ENCODE results near the gene IQCM.

IQCM gene

GRCh38 chr4:149781150-149781549 lies 34.5 kb downstream of the IQCM start:
- WGBS, 2 experiments (ENCODE audit: insufficient coverage in 2 of 2) = 78 to 96% methylated on average over 2 of the region's 3 CpGs
- no peaks in the 10 kb centered on the region for H3K36me3 ChIP-seq (ENCODE audit: control insufficient read depth, insufficient read depth, low read length)

DNA sequence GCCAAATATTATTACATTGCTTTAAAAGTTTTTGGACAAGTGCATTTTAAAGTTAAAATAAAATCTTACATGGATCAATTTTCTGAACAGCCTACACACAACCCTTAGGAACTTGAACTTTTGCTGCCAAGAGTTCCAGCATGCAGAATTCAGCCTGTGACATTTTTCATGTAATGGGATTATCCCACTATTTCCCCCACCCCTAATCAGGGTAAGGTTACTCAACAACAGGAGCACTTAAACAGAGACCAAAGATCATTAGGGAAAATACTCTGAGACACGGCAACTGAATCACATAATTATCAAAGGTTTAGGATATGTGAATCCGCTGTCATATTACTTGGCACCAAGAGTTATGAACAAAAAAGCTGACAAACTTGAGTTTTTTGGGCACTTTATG lies 47.2 kb downstream of the IQCM start:
- Histone ChIP-seq H3K4me1 (ENCODE audit: control insufficient read depth, insufficient read depth, low read length, poor library complexity, severe bottlenecking) (peaks cover 9% of the 10 kb centered on the region), H3K36me3 (ENCODE audit: control insufficient read depth, insufficient read depth, low read length) (no peaks in the 10 kb centered on the region), H3K9me3 (ENCODE audit: control insufficient read depth, low read length) (no peaks in the 10 kb centered on the region), H3K27ac (ENCODE audit: low read depth, low read length, severe bottlenecking) (no peak overlapping the region), H3K4me3 (ENCODE audit: extremely low read depth, insufficient read depth, low read length, poor library complexity, severe bottlenecking) (no peak overlapping the region)
- WGBS, 2 experiments (ENCODE audit: insufficient coverage in 2 of 2) = 100% methylated on average over 1 to 2 of the region's 2 CpGs

More at GRCh38 chr4:149781150-149781549, 34.5 kb downstream of the IQCM start:
- H3K4me3 ChIP-seq (ENCODE audit: extremely low read depth, insufficient read depth, low read length, poor library complexity, severe bottlenecking) = no peak overlapping the region
- H3K9me3 ChIP-seq (ENCODE audit: control insufficient read depth, low read length) = no peaks in the 10 kb centered on the region
- H3K27ac ChIP-seq (ENCODE audit: low read depth, low read length, severe bottlenecking) = no peak overlapping the region
- H3K4me1 ChIP-seq (ENCODE audit: control insufficient read depth, insufficient read depth, low read length, poor library complexity, severe bottlenecking) = no peaks in the 10 kb centered on the region

GRCh38 chr4:149766135-149766534 lies 49.5 kb downstream of the IQCM start:
- Histone ChIP-seq H3K4me3 (ENCODE audit: extremely low read depth, insufficient read depth, low read length, poor library complexity, severe bottlenecking) (no peak overlapping the region), H3K9me3 (ENCODE audit: control insufficient read depth, low read length) (no peaks in the 10 kb centered on the region), H3K4me1 (ENCODE audit: control insufficient read depth, insufficient read depth, low read length, poor library complexity, severe bottlenecking) (peaks cover 9% of the 10 kb centered on the region), H3K27ac (ENCODE audit: low read depth, low read length, severe bottlenecking) (no peak overlapping the region), H3K36me3 (ENCODE audit: control insufficient read depth, insufficient read depth, low read length) (no peaks in the 10 kb centered on the region)
- WGBS, 2 experiments (ENCODE audit: insufficient coverage in 2 of 2) = 88 to 100% methylated on average over 1 of the region's 1 CpG

DNA sequence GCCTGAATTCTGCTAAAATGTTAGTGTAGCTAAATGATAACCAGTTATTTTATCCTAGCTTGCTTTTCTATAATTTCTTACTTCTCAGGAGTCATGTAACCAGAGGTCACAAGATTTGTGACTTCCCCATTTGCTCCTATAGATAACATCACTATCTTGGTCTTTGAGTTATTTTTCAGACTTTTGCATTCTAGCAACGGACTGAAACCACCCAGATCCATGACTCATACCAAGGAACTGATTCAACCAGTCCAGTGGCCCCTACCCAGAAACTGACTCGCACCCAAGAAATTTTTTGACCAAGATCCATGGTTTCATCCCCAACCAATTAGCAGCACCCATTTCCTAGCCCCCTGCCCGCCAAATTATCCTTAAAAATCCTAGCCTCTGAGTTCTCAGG lies 50.0 kb downstream of the IQCM start:
- Histone ChIP-seq H3K27ac (ENCODE audit: low read depth, low read length, severe bottlenecking) (no peak overlapping the region), H3K9me3 (ENCODE audit: control insufficient read depth, low read length) (no peaks in the 10 kb centered on the region), H3K4me3 (ENCODE audit: extremely low read depth, insufficient read depth, low read length, poor library complexity, severe bottlenecking) (no peak overlapping the region), H3K4me1 (ENCODE audit: control insufficient read depth, insufficient read depth, low read length, poor library complexity, severe bottlenecking) (peaks cover 9% of the 10 kb centered on the region), H3K36me3 (ENCODE audit: control insufficient read depth, insufficient read depth, low read length) (no peaks in the 10 kb centered on the region)
- 58 to 100% methylated on average over 1 of the region's 3 CpGs for WGBS, 2 experiments (ENCODE audit: insufficient coverage in 2 of 2)

- Histone ChIP-seq H3K4me3 (ENCODE audit: extremely low read depth, insufficient read depth, low read length, poor library complexity, severe bottlenecking) (no peak overlapping the region), H3K27ac (ENCODE audit: low read depth, low read length, severe bottlenecking) (no peak overlapping the region), H3K4me1 (ENCODE audit: control insufficient read depth, insufficient read depth, low read length, poor library complexity, severe bottlenecking) (peaks cover 12% of the 10 kb centered on the region), H3K9me3 (ENCODE audit: control insufficient read depth, low read length) (no peaks in the 10 kb centered on the region), H3K36me3 (ENCODE audit: control insufficient read depth, insufficient read depth, low read length) (no peaks in the 10 kb centered on the region)
- no CpG with 5 or more reads among the region's 2 CpGs for WGBS, 2 experiments (ENCODE audit: insufficient coverage in 2 of 2)
Observed at GRCh38 chr4:149755969-149756368, 59.7 kb downstream of the IQCM start.

- Histone ChIP-seq H3K36me3 (ENCODE audit: control insufficient read depth, insufficient read depth, low read length) (no peaks in the 10 kb centered on the region), H3K9me3 (ENCODE audit: control insufficient read depth, low read length) (no peaks in the 10 kb centered on the region), H3K4me3 (ENCODE audit: extremely low read depth, insufficient read depth, low read length, poor library complexity, severe bottlenecking) (no peak overlapping the region), H3K4me1 (ENCODE audit: control insufficient read depth, insufficient read depth, low read length, poor library complexity, severe bottlenecking) (peaks cover 12% of the 10 kb centered on the region), H3K27ac (ENCODE audit: low read depth, low read length, severe bottlenecking) (no peak overlapping the region)
- WGBS, 2 experiments (ENCODE audit: insufficient coverage in 2 of 2) = 76 to 95% methylated on average over 1 to 3 of the region's 3 CpGs
Observed at GRCh38 chr4:149754526-149754925, 61.1 kb downstream of the IQCM start.

GRCh38 chr4:149752729-149753128 lies 62.9 kb downstream of the IQCM start:
- Histone ChIP-seq H3K36me3 (ENCODE audit: control insufficient read depth, insufficient read depth, low read length) (no peaks in the 10 kb centered on the region), H3K4me3 (ENCODE audit: extremely low read depth, insufficient read depth, low read length, poor library complexity, severe bottlenecking) (no peak overlapping the region), H3K27ac (ENCODE audit: low read depth, low read length, severe bottlenecking) (no peak overlapping the region), H3K9me3 (ENCODE audit: control insufficient read depth, low read length) (no peaks in the 10 kb centered on the region), H3K4me1 (ENCODE audit: control insufficient read depth, insufficient read depth, low read length, poor library complexity, severe bottlenecking) (peaks cover 12% of the 10 kb centered on the region)
- 83 to 100% methylated on average over 1 of the region's 2 CpGs for WGBS, 2 experiments (ENCODE audit: insufficient coverage in 2 of 2)

DNA sequence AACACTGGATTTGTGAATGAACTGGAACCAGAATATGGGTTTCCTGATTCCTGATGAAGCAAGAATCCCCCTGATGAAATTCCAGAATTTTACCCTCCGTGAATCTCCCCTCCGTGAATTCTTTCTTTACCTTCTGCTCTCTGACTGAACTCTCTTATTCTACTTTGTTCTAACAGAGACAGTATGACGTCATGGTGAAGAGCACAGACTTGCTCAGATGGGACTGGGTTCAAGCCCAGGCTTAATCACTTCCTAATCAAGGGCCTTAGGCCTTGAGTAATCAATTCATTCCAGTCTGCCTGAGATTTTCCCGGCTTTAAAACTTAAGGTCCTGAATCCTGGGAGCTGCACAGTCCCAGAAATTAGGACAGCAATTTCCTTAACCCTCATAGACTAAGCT lies 64.5 kb downstream of the IQCM start:
- Histone ChIP-seq H3K4me3 (ENCODE audit: extremely low read depth, insufficient read depth, low read length, poor library complexity, severe bottlenecking) (no peak overlapping the region), H3K36me3 (ENCODE audit: control insufficient read depth, insufficient read depth, low read length) (no peaks in the 10 kb centered on the region), H3K9me3 (ENCODE audit: control insufficient read depth, low read length) (no peaks in the 10 kb centered on the region), H3K27ac (ENCODE audit: low read depth, low read length, severe bottlenecking) (no peak overlapping the region), H3K4me1 (ENCODE audit: control insufficient read depth, insufficient read depth, low read length, poor library complexity, severe bottlenecking) (peaks cover 12% of the 10 kb centered on the region)
- 91 to 92% methylated on average over 4 of the region's 4 CpGs for WGBS, 2 experiments (ENCODE audit: insufficient coverage in 2 of 2)

- H3K27ac ChIP-seq (ENCODE audit: low read depth, low read length, severe bottlenecking) = no peak overlapping the region
- no peaks in the 10 kb centered on the region for H3K36me3 ChIP-seq (ENCODE audit: control insufficient read depth, insufficient read depth, low read length)
- peaks cover 8% of the 10 kb centered on the region for H3K4me1 ChIP-seq (ENCODE audit: control insufficient read depth, insufficient read depth, low read length, poor library complexity, severe bottlenecking)
- H3K4me3 ChIP-seq (ENCODE audit: extremely low read depth, insufficient read depth, low read length, poor library complexity, severe bottlenecking) = no peak overlapping the region
- WGBS, 2 experiments (ENCODE audit: insufficient coverage in 2 of 2) = no CpG with 5 or more reads among the region's 1 CpG
- H3K9me3 ChIP-seq (ENCODE audit: control insufficient read depth, low read length) = no peaks in the 10 kb centered on the region
Observed at GRCh38 chr4:149749784-149750183, 65.9 kb downstream of the IQCM start.

DNA sequence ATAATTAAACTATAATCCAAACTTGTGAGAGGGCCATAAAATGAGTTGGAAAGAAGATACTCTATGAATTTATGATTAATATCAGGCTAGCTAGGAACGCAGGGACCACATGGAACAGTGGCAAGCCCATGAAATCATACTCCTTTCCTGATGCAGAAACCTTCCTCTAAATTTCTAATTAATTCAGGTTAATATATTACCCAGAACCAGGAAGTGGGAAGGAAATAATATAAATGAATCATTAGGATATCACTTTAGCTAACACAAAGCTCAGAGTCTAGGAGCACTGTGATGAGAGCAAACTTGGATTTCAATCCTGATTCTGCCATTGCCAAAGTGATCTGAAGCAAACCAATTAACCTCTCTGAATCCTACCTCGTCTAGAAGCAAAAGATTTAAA lies 68.0 kb downstream of the IQCM start:
- H3K9me3 ChIP-seq (ENCODE audit: control insufficient read depth, low read length) = no peaks in the 10 kb centered on the region
- no peaks in the 10 kb centered on the region for H3K4me1 ChIP-seq (ENCODE audit: control insufficient read depth, insufficient read depth, low read length, poor library complexity, severe bottlenecking)
- no peaks in the 10 kb centered on the region for H3K36me3 ChIP-seq (ENCODE audit: control insufficient read depth, insufficient read depth, low read length)
- H3K4me3 ChIP-seq (ENCODE audit: extremely low read depth, insufficient read depth, low read length, poor library complexity, severe bottlenecking) = no peak overlapping the region
- no peak overlapping the region for H3K27ac ChIP-seq (ENCODE audit: low read depth, low read length, severe bottlenecking)
- no CpG with 5 or more reads among the region's 2 CpGs for WGBS, 2 experiments (ENCODE audit: insufficient coverage in 2 of 2)

- Histone ChIP-seq H3K9me3 (ENCODE audit: control insufficient read depth, low read length) (no peaks in the 10 kb centered on the region), H3K4me3 (ENCODE audit: extremely low read depth, insufficient read depth, low read length, poor library complexity, severe bottlenecking) (no peak overlapping the region), H3K36me3 (ENCODE audit: control insufficient read depth, insufficient read depth, low read length) (no peaks in the 10 kb centered on the region), H3K27ac (ENCODE audit: low read depth, low read length, severe bottlenecking) (no peak overlapping the region), H3K4me1 (ENCODE audit: control insufficient read depth, insufficient read depth, low read length, poor library complexity, severe bottlenecking) (no peaks in the 10 kb centered on the region)
- WGBS, 2 experiments (ENCODE audit: insufficient coverage in 2 of 2) = no CpG with 5 or more reads among the region's 1 CpG
Observed at GRCh38 chr4:149746276-149746675, 69.4 kb downstream of the IQCM start.

All from mesodermal cell (in vitro differentiated cells).